ENCODE measurements around the gene PAQR6. TPM values are rescaled to one million over a fixed set of nuclear protein-coding genes. Genes with fewer than 3 reads are reported as not detected.
A peak's percentile ranks its signal among the peaks of the same experiment; 100 is the strongest.

Gene PAQR6
- total RNA-seq, 1 experiment from 2014 or later = 15.8 TPM

GRCh38 chr1:156246781-156247459 lies 936 bp downstream of the PAQR6 start:
- no peaks in the 10 kb centered on the region for H3K9me3 Mint-ChIP-seq
- Histone ChIP-seq H4K5ac (ENCODE audit: insufficient read length, low read depth, low read length) (no peak overlapping the region), H3K56ac (ENCODE audit: insufficient read length, low read depth, low read length) (no peak overlapping the region), H3K9ac (ENCODE audit: extremely low read depth, insufficient read length, low read length) (no peak overlapping the region), H3K4ac (ENCODE audit: low read depth, low read length) (no peak overlapping the region), H2BK120ac (ENCODE audit: low read depth, low read length, poor library complexity, severe bottlenecking) (no peak overlapping the region), H2BK12ac (ENCODE audit: insufficient read length, low read depth, low read length) (no peak overlapping the region), H2BK5ac (ENCODE audit: insufficient read length, low read length) (no peak overlapping the region), H2AK5ac (ENCODE audit: insufficient read length, low read length) (no peak overlapping the region), H3T11ph (ENCODE audit: low read length) (no peak overlapping the region), H2AFZ (ENCODE audit: low read length) (no peak overlapping the region), H3K79me2 (ENCODE audit: insufficient read depth, low read length) (no peaks in the 10 kb centered on the region), H4K20me1 (ENCODE audit: control insufficient read depth, insufficient read depth, insufficient read length) (no peaks in the 10 kb centered on the region), H2BK20ac (ENCODE audit: low read depth, low read length, poor library complexity, severe bottlenecking) (no peak overlapping the region), H4K91ac (ENCODE audit: insufficient read length, low read depth, low read length) (no peak overlapping the region), H4K8ac (replicated peaks; ENCODE audit: insufficient read length, low read depth, low read length) (no peak overlapping the region), H3K4me2 (ENCODE audit: insufficient read depth, insufficient read length, low read length) (no peak overlapping the region), H3K27me3 (ENCODE audit: insufficient read depth, low read length) (no peaks in the 10 kb centered on the region), H3K4me1 (ENCODE audit: insufficient read depth, low read length) (peaks cover 2% of the 10 kb centered on the region; the same call in 1 of the 2 replicates), H3K14ac (ENCODE audit: insufficient read depth, low read length) (peak overlapping the region; percentile 14; the same call in 1 of the 2 replicates), H2BK15ac (ENCODE audit: low read depth, low read length) (no peak overlapping the region), H3K23me2 (ENCODE audit: insufficient read length, low read depth, low read length, poor library complexity, severe bottlenecking) (peaks cover 3% of the 10 kb centered on the region), H3K79me1 (ENCODE audit: insufficient read depth, low read depth, low read length, poor library complexity, severe bottlenecking) (no peaks in the 10 kb centered on the region), H3K23ac (ENCODE audit: insufficient read length, low read depth, low read length) (no peak overlapping the region), H3K18ac (ENCODE audit: insufficient read length, low read depth, low read length) (no peak overlapping the region), H3K27ac (ENCODE audit: insufficient read length, low read depth, low read length) (no peak overlapping the region), H3K9me3 (ENCODE audit: control insufficient read depth, low read depth, low read length) (no peaks in the 10 kb centered on the region)
- peaks cover 4% of the 10 kb centered on the region; the same call in 1 of the 2 replicates for H3K27me3 Mint-ChIP-seq (ENCODE audit: low read depth)
- no peak; the same call in 2 of the 3 replicates for TF ChIP-seq CTCF (conservative IDR thresholded peaks at IDR 0.05)
- peak overlapping the region in 1 of 3 experiments; percentile 76; a peak in 2 of 7 replicates for H3K27ac Mint-ChIP-seq
- WGBS (ENCODE audit: extremely low coverage, insufficient read length, low lambda C conversion rate) = no CpG with 5 or more reads among the region's 16 CpGs
- peaks cover 15 to 22% of the 10 kb centered on the region in 2 experiments for H3K4me1 Mint-ChIP-seq
- no peak for DNase-seq
- no peak overlapping the region for H3K4me3 Mint-ChIP-seq
- H3K36me3 Mint-ChIP-seq (ENCODE audit: insufficient read depth in 1 of 3, low read depth in 3 of 3) = peaks cover 10 to 38% (median 28%) of the 10 kb centered on the region in 3 experiments; a peak in 6 of 7 replicates
